ENCODE measurements around the gene RALGPS1. TPM values are rescaled to one million over a fixed set of nuclear protein-coding genes. Genes with fewer than 3 reads are reported as not detected.

The RALGPS1 gene
- total and polyA plus RNA-seq, 2 of the 13 experiments (the other 11 are each of a cell fraction or from before 2014, with no cell fraction given), result 3.7 to 6.5 TPM

DNA sequence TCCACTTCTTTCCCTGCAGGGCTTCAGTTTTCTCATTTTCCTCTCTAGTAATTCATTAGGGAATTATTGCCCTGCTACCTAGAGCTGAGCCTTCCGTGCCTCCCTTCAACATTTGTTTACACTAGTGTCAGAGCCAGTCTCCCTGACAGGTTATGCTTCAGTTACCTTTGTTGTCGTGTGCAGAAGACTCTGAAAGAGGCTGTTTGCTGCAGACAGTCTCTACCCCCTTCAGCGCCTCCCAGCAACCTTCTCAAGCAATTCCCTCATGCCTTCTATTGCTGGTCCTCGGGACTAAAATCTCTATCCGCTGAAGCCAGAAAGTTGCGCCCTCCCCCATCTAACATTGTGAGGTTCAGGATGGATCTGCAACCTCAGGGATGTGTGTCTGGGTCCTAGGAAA is 12.8 kb downstream of the RALGPS1 start:
- no peaks in the 10 kb centered on the region for H3K36me3 ChIP-seq (replicated peaks in 1 of 2; ENCODE audit: control insufficient read depth in 1 of 2, insufficient read depth in 2 of 2, low read length in 2 of 2)
- H3K4me2 ChIP-seq (ENCODE audit: low read depth, low read length), result peak overlapping the region; percentile 26
- H3K9me3 ChIP-seq (ENCODE audit: low read length), result no peaks in the 10 kb centered on the region
- 40% methylated on average over 6 of the region's 6 CpGs for WGBS (ENCODE audit: low lambda C conversion rate)
- ATAC-seq (peak; percentile 52; the same call in 2 of the 3 replicates), DNase-seq (ENCODE audit: low spot score) (no peak), FAIRE-seq (no peak)
- peaks cover 13% of the 10 kb centered on the region for H3K4me1 ChIP-seq (ENCODE audit: insufficient read depth, low read length)
- H3K9ac ChIP-seq (ENCODE audit: insufficient read depth, low read depth, low read length), result no peak overlapping the region
- H4K20me1 ChIP-seq (ENCODE audit: insufficient read depth, low read length), result no peaks in the 10 kb centered on the region
- BruUV-seq (replicated peaks), result no TSS peak
- POLR2A ChIA-PET, result no interaction called here
- no peak overlapping the region for H3K4me3 ChIP-seq (replicated peaks in 1 of 3; ENCODE audit: insufficient read depth in 1 of 3, low read depth in 2 of 3, low read length in 3 of 3)
- intact Hi-C loops (cut with micrococcal nuclease; ENCODE audit: unreplicated experiment), result no loop called here
- no peaks in the 10 kb centered on the region for H3K79me2 ChIP-seq (ENCODE audit: insufficient read depth, low read length)
- H3K27me3 ChIP-seq (ENCODE audit: control insufficient read depth in 1 of 2, insufficient read depth in 2 of 2, low read length in 2 of 2), result no peaks in the 10 kb centered on the region
- TF ChIP-seq ZNF562 (CRISPR knock-in tag; IDR thresholded peaks at IDR 0.05; ENCODE audit: borderline replicate concordance), result no peak
- CTCF ChIA-PET (ENCODE audit: low intra/inter-chr PET ratio, low total read pairs), result no interaction called here
- H3K27ac ChIP-seq (ENCODE audit: extremely low read length, insufficient read depth, low read length), result no peak overlapping the region
- H2AFZ ChIP-seq (ENCODE audit: low read length), result no peak overlapping the region
- in situ Hi-C loops (cut with HindIII; ENCODE audit: extremely low pct_ligation_motif_present, low pct_unique_long_range_greater_than_20kb), result no loop called here

DNA sequence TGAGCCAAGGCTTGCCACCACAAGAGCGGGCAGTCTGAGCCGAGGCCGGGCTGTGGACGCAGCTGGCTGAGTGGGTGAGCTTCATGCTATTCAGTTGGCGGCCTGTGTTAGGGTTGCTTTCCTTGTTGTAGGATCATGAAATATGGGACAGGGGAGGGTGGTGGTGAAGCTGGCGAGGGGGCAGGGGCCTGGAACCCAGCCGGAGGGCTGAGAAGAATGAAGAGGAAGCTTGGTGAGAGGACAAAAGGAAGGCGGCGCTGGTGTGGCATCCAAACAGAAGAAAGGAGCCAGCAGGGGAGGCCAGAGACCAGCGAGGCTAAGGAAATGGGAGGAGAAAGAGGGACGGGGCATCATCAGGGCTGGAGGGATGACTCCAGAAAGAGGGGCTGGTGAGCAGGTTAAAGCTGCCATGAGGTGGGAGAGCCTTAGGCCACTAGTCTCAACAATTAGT is 18.3 kb downstream of the RALGPS1 start:
- Histone ChIP-seq H3K36me3 (replicated peaks in 1 of 2; ENCODE audit: control insufficient read depth in 1 of 2, insufficient read depth in 2 of 2, low read length in 2 of 2) (no peaks in the 10 kb centered on the region), H3K27me3 (ENCODE audit: control insufficient read depth in 1 of 2, insufficient read depth in 2 of 2, low read length in 2 of 2) (no peaks in the 10 kb centered on the region; a peak in 1 of 5 replicates), H4K20me1 (ENCODE audit: insufficient read depth, low read length) (no peaks in the 10 kb centered on the region), H3K4me2 (ENCODE audit: low read depth, low read length) (no peak overlapping the region), H3K4me1 (ENCODE audit: insufficient read depth, low read length) (peaks cover 12% of the 10 kb centered on the region), H2AFZ (ENCODE audit: low read length) (no peak overlapping the region), H3K4me3 (replicated peaks in 1 of 3; ENCODE audit: insufficient read depth in 1 of 3, low read depth in 2 of 3, low read length in 3 of 3) (no peak overlapping the region), H3K9ac (ENCODE audit: insufficient read depth, low read depth, low read length) (no peak overlapping the region), H3K27ac (ENCODE audit: extremely low read length, insufficient read depth, low read length) (no peak overlapping the region), H3K9me3 (ENCODE audit: low read length) (no peaks in the 10 kb centered on the region), H3K79me2 (ENCODE audit: insufficient read depth, low read length) (no peaks in the 10 kb centered on the region)
- DNase-seq (ENCODE audit: low spot score), result no peak
- intact Hi-C loops (cut with micrococcal nuclease; ENCODE audit: unreplicated experiment) (no loop called here), in situ Hi-C loops (cut with HindIII; ENCODE audit: extremely low pct_ligation_motif_present, low pct_unique_long_range_greater_than_20kb) (no loop called here)
- WGBS (ENCODE audit: low lambda C conversion rate), result 84% methylated on average over 11 of the region's 11 CpGs
- ATAC-seq, result no peak
- FAIRE-seq, result no peak
- CTCF ChIA-PET (ENCODE audit: low intra/inter-chr PET ratio, low total read pairs), result no interaction called here
- POLR2A ChIA-PET, result no interaction called here
- no TSS peak for BruUV-seq (replicated peaks)
- TF ChIP-seq, protein P1, sequence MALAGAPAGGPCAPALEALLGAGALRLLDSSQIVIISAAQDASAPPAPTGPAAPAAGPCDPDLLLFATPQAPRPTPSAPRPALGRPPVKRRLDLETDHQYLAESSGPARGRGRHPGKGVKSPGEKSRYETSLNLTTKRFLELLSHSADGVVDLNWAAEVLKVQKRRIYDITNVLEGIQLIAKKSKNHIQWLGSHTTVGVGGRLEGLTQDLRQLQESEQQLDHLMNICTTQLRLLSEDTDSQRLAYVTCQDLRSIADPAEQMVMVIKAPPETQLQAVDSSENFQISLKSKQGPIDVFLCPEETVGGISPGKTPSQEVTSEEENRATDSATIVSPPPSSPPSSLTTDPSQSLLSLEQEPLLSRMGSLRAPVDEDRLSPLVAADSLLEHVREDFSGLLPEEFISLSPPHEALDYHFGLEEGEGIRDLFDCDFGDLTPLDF (CRISPR knock-in tag; IDR thresholded peaks at IDR 0.05), result no peak
- no peak for TF ChIP-seq ZNF251 (CRISPR knock-in tag; IDR thresholded peaks at IDR 0.05)
- TF ChIP-seq ETV6 (CRISPR knock-in tag; conservative IDR thresholded peaks at IDR 0.05), result no peak
- no peak for TF ChIP-seq SKIL (CRISPR knock-in tag; IDR thresholded peaks at IDR 0.05; ENCODE audit: borderline replicate concordance)
- TF ChIP-seq FOXP4 (CRISPR knock-in tag; IDR thresholded peaks at IDR 0.05), result no peak
- TF ChIP-seq NFYC (CRISPR knock-in tag; IDR thresholded peaks at IDR 0.05), result no peak
- TF ChIP-seq GZF1 (CRISPR knock-in tag; IDR thresholded peaks at IDR 0.05), result no peak
- TF ChIP-seq PATZ1 (CRISPR knock-in tag; IDR thresholded peaks at IDR 0.05), result no peak
- TF ChIP-seq FOXC1 (CRISPR knock-in tag; IDR thresholded peaks at IDR 0.05; ENCODE audit: borderline replicate concordance), result no peak
- no peak for TF ChIP-seq MEIS1 (CRISPR knock-in tag; IDR thresholded peaks at IDR 0.05; ENCODE audit: borderline replicate concordance)
- no peak for TF ChIP-seq SRY (CRISPR knock-in tag; IDR thresholded peaks at IDR 0.05)

All from HepG2 (cell line).